Testis (tissue), 3 donors: ENCODE measurements around the gene ALDH1A2. TPM values are rescaled to one million over a fixed set of nuclear protein-coding genes. Genes with fewer than 3 reads are reported as not detected.

Source experiments
- DNase-seq: peaks from one replicate; pipeline ENCODE4 v3.0.0-alpha.2; 2019
- H3K27ac ChIP-seq, 2 donors: fragments of 200-600 bp; sonication (generic); one replicate each; pipeline ENCODE4 v1.5.1; 2019
- H3K27me3 ChIP-seq: fragments of 200-600 bp; sonication (generic); one replicate; pipeline ENCODE4 v1.5.1; 2019
- H3K36me3 ChIP-seq: fragments of 200-600 bp; sonication (generic); one replicate; pipeline ENCODE4 v1.5.1; 2017; ENCODE audit warnings: low read depth; ENCODE audit errors: missing control alignments
- H3K4me1 ChIP-seq: fragments of 200-600 bp; sonication (generic); one replicate; pipeline ENCODE4 v1.5.1; 2019
- H3K4me3 ChIP-seq, 2 donors: fragments of 200-600 bp; sonication (generic); one replicate each; pipeline ENCODE4 v1.5.1; 2017 to 2019
- H3K9me3 ChIP-seq: fragments of 200-600 bp; sonication (generic); one replicate; pipeline ENCODE4 v1.5.1; 2017
- CTCF ChIP-seq, 3 experiments: fragments of 450-650 bp in 2 of 3; fragments of 200-600 bp in 1 of 3; sonication (generic) in 1 of 3; IDR thresholded peaks; one replicate each; pipeline ENCODE4 v1.5.1; 2016 to 2019; ENCODE audit warnings: antibody characterized with exemption in 3 of 3, mild to moderate bottlenecking in 2 of 3, moderate library complexity in 1 of 3
- POLR2A ChIP-seq: fragments of 450-650 bp; IDR thresholded peaks from one replicate; pipeline ENCODE4 v1.6.1; 2017; ENCODE audit warnings: antibody characterized with exemption, mild to moderate bottlenecking, moderate library complexity
- WGBS, 2 donors: methylation state at CpG; one replicate each; pipeline ENCODE4 v1.1.5; 2018; 5-methylcytosine and 5-hydroxymethylcytosine counted together
- intact Hi-C: fragments of 100-400 bp; cut with DNase I; formaldehyde crosslinking; loops from one replicate; pipeline ENCODE4 v1.15.1; 2023; ENCODE audit warnings: low total_unique reads
- polyA plus RNA-seq: library from polyadenylated mRNA; stranded (reverse); fragments of 350-450 nt; fragmentation: Illumina TruSeq; extraction: RNeasy Lipid Tissue Mini Kit (QIAGEN cat#74804); gene quantifications from one replicate; pipeline ENCODE4 v1.2.3, GENCODE V29; 2014; ENCODE audit warnings: low read depth, low replicate concordance; ENCODE audit not compliant: insufficient read depth
- total RNA-seq, 2 donors: library from RNA; depleted of rRNA; stranded (reverse); fragments of >200 nt; gene quantifications; one replicate each; pipeline ENCODE4 v1.2.3, GENCODE V29; 2016

ALDH1A2 gene
- total and polyA plus RNA-seq, 3 donors from 2014 or later, result 71.2 to 210 (median 91.2) TPM

GRCh38 chr15:58110999-58111717 is 45.6 kb upstream of the ALDH1A2 start:
- H3K9me3 ChIP-seq, result no peaks in the 10 kb centered on the region
- H3K4me1 ChIP-seq, result no peaks in the 10 kb centered on the region
- WGBS, 2 donors, result 46 to 56% methylated on average over 6 of the region's 6 CpGs
- TF ChIP-seq CTCF (IDR thresholded peaks at IDR 0.05), result no peak
- no peak for TF ChIP-seq POLR2A
- H3K4me3 ChIP-seq, result no peak overlapping the region
- H3K27ac ChIP-seq, result no peak overlapping the region
- no peaks in the 10 kb centered on the region for H3K27me3 ChIP-seq
- H3K36me3 ChIP-seq, result no peaks in the 10 kb centered on the region
- intact Hi-C loops, result no loop called here
- DNase-seq, result no peak

DNA sequence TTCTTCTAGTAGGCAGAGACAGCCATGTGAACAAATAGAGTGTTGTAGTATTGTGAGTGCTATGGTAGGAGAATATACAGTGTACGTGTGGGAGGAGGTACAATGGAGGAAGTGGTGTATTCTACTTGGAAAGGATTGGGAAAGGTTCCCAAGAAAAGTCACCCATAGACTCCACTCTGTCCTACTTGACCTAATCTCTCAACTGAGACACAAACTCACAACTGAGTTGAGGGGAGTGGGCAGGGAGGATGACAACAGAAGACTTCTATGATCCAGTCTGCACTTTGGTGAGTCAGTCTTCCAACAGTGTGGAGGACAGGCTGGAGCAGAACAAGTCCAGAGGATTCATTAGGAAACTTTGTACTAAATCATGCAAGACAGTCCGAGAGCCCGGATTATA is 43.9 kb upstream of the ALDH1A2 start:
- Histone ChIP-seq H3K4me3 (no peak overlapping the region), H3K27me3 (no peaks in the 10 kb centered on the region), H3K9me3 (no peaks in the 10 kb centered on the region), H3K4me1 (no peaks in the 10 kb centered on the region), H3K36me3 (no peaks in the 10 kb centered on the region), H3K27ac (no peak overlapping the region)
- DNase-seq, result no peak
- TF ChIP-seq POLR2A (no peak), CTCF (IDR thresholded peaks at IDR 0.05) (no peak)
- 92 to 97% methylated on average over 3 of the region's 3 CpGs for WGBS, 2 donors
- intact Hi-C loops, result no loop called here

DNA sequence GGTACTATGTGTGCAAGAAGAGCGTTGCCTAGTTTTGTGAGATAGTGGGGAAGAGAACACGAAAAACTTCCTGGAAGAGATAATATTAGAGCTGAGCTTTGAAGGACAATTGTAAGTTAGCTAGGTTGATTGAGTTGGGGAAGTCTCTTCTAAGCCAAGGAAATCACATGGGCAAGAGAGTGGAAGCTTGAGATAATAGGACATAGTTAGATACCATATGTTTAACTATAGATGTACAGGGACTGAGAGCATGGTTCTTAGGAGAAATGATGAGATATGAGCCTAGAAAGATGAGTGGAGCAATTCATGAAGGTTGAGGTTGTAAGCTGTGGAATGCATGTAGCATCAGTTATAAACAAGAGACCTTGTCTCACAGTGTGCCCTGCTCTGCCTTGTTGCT is 42.6 kb upstream of the ALDH1A2 start:
- Histone ChIP-seq H3K4me3 (no peak overlapping the region), H3K27ac (no peak overlapping the region), H3K4me1 (no peaks in the 10 kb centered on the region), H3K27me3 (no peaks in the 10 kb centered on the region), H3K9me3 (no peaks in the 10 kb centered on the region), H3K36me3 (no peaks in the 10 kb centered on the region)
- TF ChIP-seq POLR2A (no peak), CTCF (IDR thresholded peaks at IDR 0.05) (no peak)
- intact Hi-C loops, result no loop called here
- no peak for DNase-seq
- WGBS, 2 donors, result 67 to 84% methylated on average over 2 of the region's 2 CpGs

DNA sequence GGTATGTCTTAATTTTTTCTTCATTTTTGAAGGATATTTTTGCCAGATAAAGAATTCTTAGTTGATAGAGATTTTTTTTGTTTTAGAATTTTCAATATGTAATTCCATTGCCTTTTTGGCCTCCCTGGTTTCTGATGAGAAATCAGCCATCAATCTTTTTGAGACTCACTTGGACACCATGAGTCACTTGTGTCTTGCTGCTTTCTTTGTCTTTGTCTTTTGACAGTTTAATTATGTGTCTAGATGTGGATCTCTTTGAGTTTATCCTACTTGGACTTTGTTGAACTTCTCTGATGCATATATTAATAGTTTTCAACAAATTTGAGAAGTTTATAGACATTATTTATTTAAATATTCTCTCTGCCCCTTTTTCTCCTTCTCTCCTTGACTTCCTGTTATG is 38.0 kb upstream of the ALDH1A2 start:
- Histone ChIP-seq H3K36me3 (no peaks in the 10 kb centered on the region), H3K4me3 (no peak overlapping the region), H3K27ac (no peak overlapping the region), H3K4me1 (no peaks in the 10 kb centered on the region), H3K27me3 (no peaks in the 10 kb centered on the region), H3K9me3 (no peaks in the 10 kb centered on the region)
- intact Hi-C loops, result no loop called here
- no peak for DNase-seq
- TF ChIP-seq CTCF (IDR thresholded peaks at IDR 0.05) (no peak), POLR2A (no peak)

- Histone ChIP-seq H3K9me3 (no peaks in the 10 kb centered on the region), H3K4me1 (no peaks in the 10 kb centered on the region), H3K27ac (no peak overlapping the region), H3K36me3 (no peaks in the 10 kb centered on the region), H3K27me3 (no peaks in the 10 kb centered on the region), H3K4me3 (no peak overlapping the region)
- intact Hi-C loops, result no loop called here
- WGBS, 2 donors, result 88 to 92% methylated on average over 6 of the region's 6 CpGs
- DNase-seq, result no peak
- TF ChIP-seq POLR2A (no peak), CTCF (IDR thresholded peaks at IDR 0.05) (no peak)
Measured at GRCh38 chr15:58096529-58097084, 31.1 kb upstream of the ALDH1A2 start.
